Panc1 (cell line): ENCODE results near the gene IFT52.

ENCODE experiments used
- SIN3A ChIP-seq: IDR thresholded peaks from 2 replicates; pipeline ENCODE4 v1.6.1; 2012; ENCODE audit warnings: low read depth, mild to moderate bottlenecking, low read length, moderate library complexity, borderline replicate concordance; ENCODE audit not compliant: insufficient read depth
- TF ChIP-seq, protein P1 (sequence below): fragments of 450-650 bp; IDR thresholded peaks from 2 replicates; pipeline ENCODE4 v1.5.1; 2017; ENCODE audit warnings: mild to moderate bottlenecking

DNA sequence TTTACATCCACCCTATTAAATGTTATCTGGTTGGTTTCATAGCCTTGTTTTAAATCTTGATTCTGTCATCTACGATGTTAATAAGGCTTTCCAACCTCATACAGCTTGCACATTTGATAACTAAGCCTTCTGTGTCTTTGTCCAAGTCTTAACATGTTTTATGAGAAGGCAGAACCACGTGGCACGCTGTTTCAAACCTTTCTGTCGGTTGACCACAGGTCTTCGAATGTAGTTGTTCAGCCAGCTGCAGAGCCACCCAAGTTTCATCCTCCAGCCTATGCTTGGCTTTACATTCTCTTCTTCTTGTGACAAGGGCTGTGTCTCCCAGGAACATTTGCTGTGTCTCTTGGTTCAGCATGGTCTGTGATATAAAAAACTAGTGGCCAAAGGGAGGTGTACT, 47.6 kb upstream of the IFT52 start:
- no peak for TF ChIP-seq SIN3A
- TF ChIP-seq, protein P1, sequence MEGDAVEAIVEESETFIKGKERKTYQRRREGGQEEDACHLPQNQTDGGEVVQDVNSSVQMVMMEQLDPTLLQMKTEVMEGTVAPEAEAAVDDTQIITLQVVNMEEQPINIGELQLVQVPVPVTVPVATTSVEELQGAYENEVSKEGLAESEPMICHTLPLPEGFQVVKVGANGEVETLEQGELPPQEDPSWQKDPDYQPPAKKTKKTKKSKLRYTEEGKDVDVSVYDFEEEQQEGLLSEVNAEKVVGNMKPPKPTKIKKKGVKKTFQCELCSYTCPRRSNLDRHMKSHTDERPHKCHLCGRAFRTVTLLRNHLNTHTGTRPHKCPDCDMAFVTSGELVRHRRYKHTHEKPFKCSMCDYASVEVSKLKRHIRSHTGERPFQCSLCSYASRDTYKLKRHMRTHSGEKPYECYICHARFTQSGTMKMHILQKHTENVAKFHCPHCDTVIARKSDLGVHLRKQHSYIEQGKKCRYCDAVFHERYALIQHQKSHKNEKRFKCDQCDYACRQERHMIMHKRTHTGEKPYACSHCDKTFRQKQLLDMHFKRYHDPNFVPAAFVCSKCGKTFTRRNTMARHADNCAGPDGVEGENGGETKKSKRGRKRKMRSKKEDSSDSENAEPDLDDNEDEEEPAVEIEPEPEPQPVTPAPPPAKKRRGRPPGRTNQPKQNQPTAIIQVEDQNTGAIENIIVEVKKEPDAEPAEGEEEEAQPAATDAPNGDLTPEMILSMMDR = no peak
